ENCODE data around the gene PLN. TPM values are rescaled to one million over a fixed set of nuclear protein-coding genes. Genes with fewer than 3 reads are reported as not detected.

PLN gene
- total RNA-seq, 1 experiment from 2014 or later = not detected

- BruUV-seq (replicated peaks) = no TSS peak
- no peaks in the 10 kb centered on the region for H3K9me3 ChIP-seq
- Mint-ChIP-seq H3K4me3 (ENCODE audit: unreplicated experiment) (no peak overlapping the region), H3K4me1 (ENCODE audit: low read depth, unreplicated experiment) (no peaks in the 10 kb centered on the region), H3K27ac (ENCODE audit: unreplicated experiment) (no peak overlapping the region), H3K36me3 (ENCODE audit: insufficient read depth, unreplicated experiment) (no peaks in the 10 kb centered on the region), H3K27me3 (ENCODE audit: insufficient read depth, unreplicated experiment) (peaks cover 4% of the 10 kb centered on the region), H3K9me3 (ENCODE audit: unreplicated experiment) (no peaks in the 10 kb centered on the region)
- no peaks in the 10 kb centered on the region for H3K4me1 ChIP-seq
- TF ChIP-seq, protein P1, sequence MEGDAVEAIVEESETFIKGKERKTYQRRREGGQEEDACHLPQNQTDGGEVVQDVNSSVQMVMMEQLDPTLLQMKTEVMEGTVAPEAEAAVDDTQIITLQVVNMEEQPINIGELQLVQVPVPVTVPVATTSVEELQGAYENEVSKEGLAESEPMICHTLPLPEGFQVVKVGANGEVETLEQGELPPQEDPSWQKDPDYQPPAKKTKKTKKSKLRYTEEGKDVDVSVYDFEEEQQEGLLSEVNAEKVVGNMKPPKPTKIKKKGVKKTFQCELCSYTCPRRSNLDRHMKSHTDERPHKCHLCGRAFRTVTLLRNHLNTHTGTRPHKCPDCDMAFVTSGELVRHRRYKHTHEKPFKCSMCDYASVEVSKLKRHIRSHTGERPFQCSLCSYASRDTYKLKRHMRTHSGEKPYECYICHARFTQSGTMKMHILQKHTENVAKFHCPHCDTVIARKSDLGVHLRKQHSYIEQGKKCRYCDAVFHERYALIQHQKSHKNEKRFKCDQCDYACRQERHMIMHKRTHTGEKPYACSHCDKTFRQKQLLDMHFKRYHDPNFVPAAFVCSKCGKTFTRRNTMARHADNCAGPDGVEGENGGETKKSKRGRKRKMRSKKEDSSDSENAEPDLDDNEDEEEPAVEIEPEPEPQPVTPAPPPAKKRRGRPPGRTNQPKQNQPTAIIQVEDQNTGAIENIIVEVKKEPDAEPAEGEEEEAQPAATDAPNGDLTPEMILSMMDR (IDR thresholded peaks at IDR 0.05; ENCODE audit: insufficient read depth in 1 of 2, low read depth in 1 of 2, low read length in 1 of 2, severe bottlenecking in 1 of 2, unreplicated experiment in 1 of 2) = no peak
- ChIA-PET POLR2A (no interaction called here), CTCF (no interaction called here)
- no peaks in the 10 kb centered on the region for H3K27me3 ChIP-seq (replicated peaks; ENCODE audit: control insufficient read depth, insufficient read depth, low read length)
- DNase-seq = no peak
- intact Hi-C loops (cut with micrococcal nuclease; ENCODE audit: unreplicated experiment) = no loop called here
- H3K36me3 ChIP-seq (ENCODE audit: control insufficient read depth, insufficient read depth, low read length) = no peaks in the 10 kb centered on the region
- H3K4me3 ChIP-seq (ENCODE audit: low read depth, low read length) = no peak overlapping the region
These were observed 38.8 kb downstream of the PLN start for GRCh38 chr6:118586746-118587485.

- Mint-ChIP-seq H3K4me1 (ENCODE audit: low read depth, unreplicated experiment) (no peaks in the 10 kb centered on the region), H3K27me3 (ENCODE audit: insufficient read depth, unreplicated experiment) (peaks cover 4% of the 10 kb centered on the region), H3K4me3 (ENCODE audit: unreplicated experiment) (no peak overlapping the region), H3K36me3 (ENCODE audit: insufficient read depth, unreplicated experiment) (no peaks in the 10 kb centered on the region), H3K27ac (ENCODE audit: unreplicated experiment) (no peak overlapping the region), H3K9me3 (ENCODE audit: unreplicated experiment) (no peaks in the 10 kb centered on the region)
- no peaks in the 10 kb centered on the region for H3K4me1 ChIP-seq
- intact Hi-C loops (cut with micrococcal nuclease; ENCODE audit: unreplicated experiment) = no loop called here
- no peaks in the 10 kb centered on the region for H3K9me3 ChIP-seq
- no peak for DNase-seq
- TF ChIP-seq, protein P1 (IDR thresholded peaks at IDR 0.05; ENCODE audit: insufficient read depth in 1 of 2, low read depth in 1 of 2, low read length in 1 of 2, severe bottlenecking in 1 of 2, unreplicated experiment in 1 of 2) = no peak
- H3K27me3 ChIP-seq (replicated peaks; ENCODE audit: control insufficient read depth, insufficient read depth, low read length) = no peaks in the 10 kb centered on the region
- CTCF ChIA-PET = no interaction called here
- no TSS peak for BruUV-seq (replicated peaks)
- POLR2A ChIA-PET = no interaction called here
- H3K4me3 ChIP-seq (ENCODE audit: low read depth, low read length) = no peak overlapping the region
- no peaks in the 10 kb centered on the region for H3K36me3 ChIP-seq (ENCODE audit: control insufficient read depth, insufficient read depth, low read length)
These were observed 40.5 kb downstream of the PLN start for GRCh38 chr6:118588626-118589025.

DNA sequence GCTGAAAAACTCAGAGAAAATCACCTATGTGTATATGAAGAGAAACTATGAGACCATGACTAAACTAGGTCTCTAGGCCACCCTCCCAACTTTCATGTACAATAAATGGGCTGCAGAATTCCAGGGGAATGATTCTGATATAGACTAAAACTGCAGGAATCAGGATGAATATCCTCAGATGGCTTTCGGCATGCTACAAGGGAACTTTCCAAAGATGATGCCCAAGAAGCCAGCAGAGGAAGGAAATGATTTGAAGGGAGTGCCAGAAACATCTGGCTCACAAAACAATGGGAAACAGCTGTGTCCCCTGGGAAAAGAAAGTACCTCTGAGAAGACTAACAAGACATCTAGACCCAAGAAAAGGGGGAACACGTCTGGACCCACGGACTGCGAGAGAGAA is 41.1 kb downstream of the PLN start:
- TF ChIP-seq, protein P1 (IDR thresholded peaks at IDR 0.05; ENCODE audit: insufficient read depth in 1 of 2, low read depth in 1 of 2, low read length in 1 of 2, severe bottlenecking in 1 of 2, unreplicated experiment in 1 of 2) = no peak

More for the DNA sequence above, 41.1 kb downstream of the PLN start:
- Mint-ChIP-seq H3K4me3 (ENCODE audit: unreplicated experiment) (no peak overlapping the region), H3K27ac (ENCODE audit: unreplicated experiment) (no peak overlapping the region), H3K36me3 (ENCODE audit: insufficient read depth, unreplicated experiment) (no peaks in the 10 kb centered on the region), H3K9me3 (ENCODE audit: unreplicated experiment) (no peaks in the 10 kb centered on the region), H3K27me3 (ENCODE audit: insufficient read depth, unreplicated experiment) (peaks cover 4% of the 10 kb centered on the region), H3K4me1 (ENCODE audit: low read depth, unreplicated experiment) (no peaks in the 10 kb centered on the region)
- intact Hi-C loops (cut with micrococcal nuclease; ENCODE audit: unreplicated experiment) = no loop called here
- no peaks in the 10 kb centered on the region for H3K4me1 ChIP-seq
- no peaks in the 10 kb centered on the region for H3K27me3 ChIP-seq (replicated peaks; ENCODE audit: control insufficient read depth, insufficient read depth, low read length)
- DNase-seq = no peak
- CTCF ChIA-PET = no interaction called here
- no peaks in the 10 kb centered on the region for H3K36me3 ChIP-seq (ENCODE audit: control insufficient read depth, insufficient read depth, low read length)
- no TSS peak for BruUV-seq (replicated peaks)
- H3K4me3 ChIP-seq (ENCODE audit: low read depth, low read length) = no peak overlapping the region
- H3K9me3 ChIP-seq = no peaks in the 10 kb centered on the region
- POLR2A ChIA-PET = no interaction called here

Data from Caco-2 (cell line).